ENCODE results near the gene SELE. TPM values are rescaled to one million over a fixed set of nuclear protein-coding genes. Genes with fewer than 3 reads are reported as not detected.

The SELE gene
- total and polyA plus RNA-seq, 2 of the 13 experiments (the other 11 are each of a cell fraction or from before 2014, with no cell fraction given): 0.04 to 0.09 TPM

DNA sequence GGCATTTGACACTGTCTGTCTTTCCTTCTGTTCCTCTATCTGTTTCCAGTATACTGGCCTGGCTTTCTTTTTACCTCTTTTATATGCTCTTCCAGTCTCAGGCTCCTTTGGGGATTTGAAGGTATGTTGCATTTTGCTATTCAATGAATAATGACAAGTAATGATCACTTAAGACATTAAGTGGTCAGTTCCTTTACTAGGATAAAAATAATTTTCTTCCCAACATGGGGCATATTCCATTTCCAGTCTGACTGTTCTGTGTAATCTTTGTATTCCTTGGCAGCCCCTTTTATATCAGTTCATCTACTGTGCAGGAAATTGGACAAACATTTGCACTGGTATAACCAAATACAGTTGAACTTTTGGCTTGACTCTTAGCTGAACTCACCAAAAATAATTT is 45.3 kb upstream of the SELE start:
- POLR2A ChIA-PET: no interaction called here
- no peak for DNase-seq (ENCODE audit: low spot score)
- no peak; the same call in 2 of the 3 replicates for ATAC-seq
- Histone ChIP-seq H2AFZ (ENCODE audit: low read length) (no peak overlapping the region), H3K27me3 (ENCODE audit: control insufficient read depth in 1 of 2, insufficient read depth in 2 of 2, low read length in 2 of 2) (no peaks in the 10 kb centered on the region), H3K79me2 (ENCODE audit: insufficient read depth, low read length) (no peaks in the 10 kb centered on the region), H3K4me2 (ENCODE audit: low read depth, low read length) (0 out of 2 replicates have a peak overlapping the region, but pooled peaks have one; percentile 7), H3K4me3 (replicated peaks in 1 of 3; ENCODE audit: insufficient read depth in 1 of 3, low read depth in 2 of 3, low read length in 3 of 3) (no peak overlapping the region), H3K9ac (ENCODE audit: insufficient read depth, low read depth, low read length) (no peak overlapping the region), H3K4me1 (ENCODE audit: insufficient read depth, low read length) (peaks cover 18% of the 10 kb centered on the region), H3K27ac (ENCODE audit: extremely low read length, insufficient read depth, low read length) (no peak overlapping the region), H3K36me3 (replicated peaks in 1 of 2; ENCODE audit: control insufficient read depth in 1 of 2, insufficient read depth in 2 of 2, low read length in 2 of 2) (no peaks in the 10 kb centered on the region), H4K20me1 (ENCODE audit: insufficient read depth, low read length) (no peaks in the 10 kb centered on the region), H3K9me3 (ENCODE audit: low read length) (no peaks in the 10 kb centered on the region)
- in situ Hi-C loops (cut with HindIII; ENCODE audit: extremely low pct_ligation_motif_present, low pct_unique_long_range_greater_than_20kb): no loop called here
- no TSS peak for BruUV-seq (replicated peaks)
- no peak for FAIRE-seq
- CTCF ChIA-PET (ENCODE audit: low intra/inter-chr PET ratio, low total read pairs): no interaction called here
- intact Hi-C loops (cut with micrococcal nuclease; ENCODE audit: unreplicated experiment): no loop called here
- TF ChIP-seq, protein P1, sequence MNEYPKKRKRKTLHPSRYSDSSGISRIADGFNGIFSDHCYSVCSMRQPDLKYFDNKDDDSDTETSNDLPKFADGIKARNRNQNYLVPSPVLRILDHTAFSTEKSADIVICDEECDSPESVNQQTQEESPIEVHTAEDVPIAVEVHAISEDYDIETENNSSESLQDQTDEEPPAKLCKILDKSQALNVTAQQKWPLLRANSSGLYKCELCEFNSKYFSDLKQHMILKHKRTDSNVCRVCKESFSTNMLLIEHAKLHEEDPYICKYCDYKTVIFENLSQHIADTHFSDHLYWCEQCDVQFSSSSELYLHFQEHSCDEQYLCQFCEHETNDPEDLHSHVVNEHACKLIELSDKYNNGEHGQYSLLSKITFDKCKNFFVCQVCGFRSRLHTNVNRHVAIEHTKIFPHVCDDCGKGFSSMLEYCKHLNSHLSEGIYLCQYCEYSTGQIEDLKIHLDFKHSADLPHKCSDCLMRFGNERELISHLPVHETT (CRISPR knock-in tag; conservative IDR thresholded peaks at IDR 0.05): no peak
- no peak for TF ChIP-seq ZNF432 (CRISPR knock-in tag; IDR thresholded peaks at IDR 0.05; ENCODE audit: borderline replicate concordance)
- no peak for TF ChIP-seq GMEB2 (CRISPR knock-in tag; IDR thresholded peaks at IDR 0.05; ENCODE audit: low read depth)
- no peak for TF ChIP-seq ELF4 (CRISPR knock-in tag; IDR thresholded peaks at IDR 0.05; ENCODE audit: borderline replicate concordance)
- TF ChIP-seq ZNF441 (CRISPR knock-in tag; IDR thresholded peaks at IDR 0.05; ENCODE audit: borderline replicate concordance): no peak
- TF ChIP-seq ZBTB26 (CRISPR knock-in tag; IDR thresholded peaks at IDR 0.05; ENCODE audit: borderline replicate concordance): no peak
- TF ChIP-seq PHF5A (CRISPR knock-in tag; IDR thresholded peaks at IDR 0.05; ENCODE audit: low read depth, unreplicated experiment): no peak
- TF ChIP-seq, protein P2, sequence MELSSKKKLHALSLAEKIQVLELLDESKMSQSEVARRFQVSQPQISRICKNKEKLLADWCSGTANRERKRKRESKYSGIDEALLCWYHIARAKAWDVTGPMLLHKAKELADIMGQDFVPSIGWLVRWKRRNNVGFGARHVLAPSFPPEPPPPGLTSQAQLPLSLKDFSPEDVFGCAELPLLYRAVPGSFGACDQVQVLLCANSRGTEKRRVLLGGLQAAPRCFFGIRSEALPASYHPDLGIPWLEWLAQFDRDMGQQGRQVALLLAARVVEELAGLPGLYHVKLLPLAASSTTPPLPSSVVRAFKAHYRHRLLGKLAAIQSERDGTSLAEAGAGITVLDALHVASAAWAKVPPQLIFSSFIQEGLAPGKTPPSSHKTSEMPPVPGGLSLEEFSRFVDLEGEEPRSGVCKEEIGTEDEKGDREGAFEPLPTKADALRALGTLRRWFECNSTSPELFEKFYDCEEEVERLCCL (CRISPR knock-in tag; IDR thresholded peaks at IDR 0.05; ENCODE audit: borderline replicate concordance): no peak
- no peak for TF ChIP-seq ZNF547 (CRISPR knock-in tag; IDR thresholded peaks at IDR 0.05)
- TF ChIP-seq, protein P3, sequence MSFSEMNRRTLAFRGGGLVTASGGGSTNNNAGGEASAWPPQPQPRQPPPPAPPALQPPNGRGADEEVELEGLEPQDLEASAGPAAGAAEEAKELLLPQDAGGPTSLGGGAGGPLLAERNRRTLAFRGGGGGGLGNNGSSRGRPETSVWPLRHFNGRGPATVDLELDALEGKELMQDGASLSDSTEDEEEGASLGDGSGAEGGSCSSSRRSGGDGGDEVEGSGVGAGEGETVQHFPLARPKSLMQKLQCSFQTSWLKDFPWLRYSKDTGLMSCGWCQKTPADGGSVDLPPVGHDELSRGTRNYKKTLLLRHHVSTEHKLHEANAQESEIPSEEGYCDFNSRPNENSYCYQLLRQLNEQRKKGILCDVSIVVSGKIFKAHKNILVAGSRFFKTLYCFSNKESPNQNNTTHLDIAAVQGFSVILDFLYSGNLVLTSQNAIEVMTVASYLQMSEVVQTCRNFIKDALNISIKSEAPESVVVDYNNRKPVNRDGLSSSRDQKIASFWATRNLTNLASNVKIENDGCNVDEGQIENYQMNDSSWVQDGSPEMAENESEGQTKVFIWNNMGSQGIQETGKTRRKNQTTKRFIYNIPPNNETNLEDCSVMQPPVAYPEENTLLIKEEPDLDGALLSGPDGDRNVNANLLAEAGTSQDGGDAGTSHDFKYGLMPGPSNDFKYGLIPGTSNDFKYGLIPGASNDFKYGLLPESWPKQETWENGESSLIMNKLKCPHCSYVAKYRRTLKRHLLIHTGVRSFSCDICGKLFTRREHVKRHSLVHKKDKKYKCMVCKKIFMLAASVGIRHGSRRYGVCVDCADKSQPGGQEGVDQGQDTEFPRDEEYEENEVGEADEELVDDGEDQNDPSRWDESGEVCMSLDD (CRISPR knock-in tag; IDR thresholded peaks at IDR 0.05; ENCODE audit: borderline replicate concordance): no peak
- TF ChIP-seq CHD2 (IDR thresholded peaks at IDR 0.05; ENCODE audit: low read depth, low read length): no peak

All from HepG2 (cell line).